Measurements from ENCODE around the gene RBM6.
"Not testable (repeated sequence)": the region's sequence is repeated elsewhere in the genome, so short reads cannot be mapped to it uniquely, and the experiment has no call there.

RBM6 gene

GRCh38 chr3:49914906-49915305, 25.0 kb upstream of the RBM6 start:
- DNase-seq = no peak

GRCh38 chr3:49916686-49917085, 23.3 kb upstream of the RBM6 start:
- no peak for DNase-seq

DNA sequence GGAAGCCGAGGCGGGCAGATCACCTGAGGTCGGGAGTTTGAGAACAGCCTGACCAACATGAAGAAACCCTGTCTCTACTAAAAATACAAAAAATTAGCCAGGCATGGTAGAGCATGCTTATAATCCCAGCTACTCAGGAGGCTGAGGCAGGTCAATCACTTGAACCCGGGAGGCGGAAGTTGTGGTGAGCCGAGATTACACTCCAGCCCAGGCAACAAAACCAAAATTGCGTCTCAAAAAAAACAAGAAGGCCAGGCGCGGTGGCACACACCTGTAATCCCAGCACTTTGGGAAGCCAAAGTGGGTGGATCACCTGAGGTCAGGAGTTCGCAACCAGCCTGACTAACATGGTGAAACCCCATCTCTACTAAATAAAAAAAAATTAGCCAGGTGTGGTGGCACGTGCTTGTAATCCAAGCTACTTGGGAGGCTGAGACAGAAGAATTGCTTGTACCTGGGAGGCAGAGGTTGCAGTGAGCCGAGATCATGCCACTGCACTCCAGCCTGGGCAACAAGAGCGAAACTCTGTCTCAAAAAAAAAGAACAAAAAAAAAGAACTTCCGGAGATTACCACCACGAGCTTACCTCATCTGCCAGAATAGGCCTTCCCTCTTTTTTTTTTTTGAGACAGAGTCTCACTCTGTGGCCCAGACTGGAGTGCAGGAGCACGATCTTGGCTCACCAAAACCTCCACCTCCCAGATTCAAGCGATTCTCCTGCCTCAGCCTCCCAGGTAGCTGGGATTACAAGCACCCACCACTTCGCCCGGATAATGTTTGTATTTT, 22.0 kb upstream of the RBM6 start:
- not testable (repeated sequence) for DNase-seq

GRCh38 chr3:49924683-49925082, 15.3 kb upstream of the RBM6 start:
- DNase-seq = no peak

DNA sequence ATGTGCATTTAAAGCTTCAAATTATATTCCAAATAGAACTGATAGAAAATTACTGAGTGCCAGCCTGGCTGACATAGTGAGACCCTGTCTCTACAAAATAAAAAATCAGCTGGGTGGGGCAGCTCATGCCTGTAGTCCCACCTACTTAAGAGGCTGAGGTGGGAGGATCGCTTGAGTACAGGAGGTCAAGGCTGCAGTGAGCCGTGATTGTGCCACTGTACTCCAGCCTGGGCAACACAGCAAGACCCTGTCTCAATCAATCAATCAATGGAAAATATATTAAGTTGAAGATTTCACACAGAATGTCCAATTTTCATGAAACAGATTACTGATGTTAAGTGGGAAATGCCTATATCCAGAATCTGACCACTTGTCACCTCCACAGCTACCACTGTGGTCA, 14.5 kb upstream of the RBM6 start:
- DNase-seq = no peak

DNA sequence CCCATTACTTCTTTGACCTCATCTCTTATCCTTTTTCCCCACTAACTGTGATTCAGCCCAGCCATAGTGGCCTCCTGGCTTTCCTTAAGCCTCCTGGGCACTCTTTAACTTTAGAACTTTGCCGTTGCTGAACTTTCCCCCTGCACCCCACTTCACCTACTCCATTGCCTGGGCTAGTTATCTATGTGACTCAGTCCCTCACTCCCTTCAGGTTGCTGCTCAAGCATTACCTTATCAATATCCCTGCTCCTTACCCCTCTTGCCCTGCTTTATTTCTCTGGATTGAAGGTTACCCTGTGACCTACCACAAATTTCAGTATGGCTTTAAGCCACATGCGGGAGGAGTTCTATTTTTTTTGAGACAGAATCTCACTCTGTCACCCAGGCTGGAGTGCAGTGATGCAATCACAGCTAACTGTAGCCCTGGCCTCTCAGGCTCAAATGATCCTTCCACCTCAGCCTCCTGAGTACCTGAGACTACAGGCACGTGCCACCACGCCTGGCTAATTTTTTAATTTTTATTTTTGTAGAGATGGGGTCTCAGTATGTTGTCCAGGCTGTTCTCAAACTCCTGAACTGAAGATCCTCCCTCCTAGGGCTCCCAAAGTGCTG, 13.7 kb upstream of the RBM6 start:
- no peak for DNase-seq

DNA sequence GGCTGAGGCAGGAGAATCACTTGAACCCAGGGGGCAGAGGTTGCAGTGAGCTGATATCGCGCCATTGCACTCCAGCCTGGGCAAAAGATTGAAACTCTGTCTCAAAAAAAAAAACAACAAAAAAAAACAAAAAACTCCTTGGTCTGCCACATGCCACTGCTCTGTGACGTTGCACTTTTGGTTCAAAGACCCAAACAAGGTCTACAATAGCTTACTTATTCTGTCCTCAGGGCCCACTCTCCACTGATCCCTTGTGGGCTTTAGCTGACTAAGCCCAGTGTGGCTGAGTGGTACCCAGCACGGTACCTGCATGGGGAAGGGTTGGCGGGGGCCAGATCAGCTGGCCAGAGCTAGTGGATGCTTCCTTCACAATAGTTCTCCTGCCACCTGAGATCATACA, 12.2 kb upstream of the RBM6 start:
- no peak for DNase-seq

DNA sequence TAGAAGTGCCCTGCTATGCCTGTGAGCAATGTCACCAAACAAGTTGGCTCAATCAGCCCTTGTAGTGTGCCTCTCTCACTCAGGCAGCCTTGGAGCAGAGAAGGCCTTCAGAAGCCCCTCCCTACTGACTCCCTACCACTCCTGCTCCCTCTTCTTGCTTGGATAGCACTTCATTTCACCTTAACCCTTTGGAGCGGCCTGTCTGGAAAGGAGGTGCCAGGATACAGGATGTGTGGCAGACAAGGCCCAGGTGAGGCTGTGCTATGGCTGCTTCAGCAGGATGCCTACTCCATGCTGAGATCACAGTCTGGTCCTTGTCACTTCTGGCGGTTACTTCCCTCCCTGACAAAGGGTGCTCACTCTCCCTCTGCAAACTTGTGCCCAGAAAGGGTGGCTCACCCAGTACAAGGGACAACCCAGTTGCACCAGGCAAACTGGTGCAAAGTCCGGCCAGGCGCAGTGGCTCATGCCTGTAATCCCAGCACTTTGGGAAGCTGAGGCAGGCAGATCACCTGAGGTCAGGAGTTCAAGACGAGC, 11.4 kb upstream of the RBM6 start:
- no peak for DNase-seq

GRCh38 chr3:49929291-49930167, 10.4 kb upstream of the RBM6 start, which contains the start of gene MON1A:
TSS of gene MON1A (minus strand) at chr3:49929811. CDS start at chr3:49913346, 16,465 bp downstream.
- DNase-seq = peak; percentile 97

DNA sequence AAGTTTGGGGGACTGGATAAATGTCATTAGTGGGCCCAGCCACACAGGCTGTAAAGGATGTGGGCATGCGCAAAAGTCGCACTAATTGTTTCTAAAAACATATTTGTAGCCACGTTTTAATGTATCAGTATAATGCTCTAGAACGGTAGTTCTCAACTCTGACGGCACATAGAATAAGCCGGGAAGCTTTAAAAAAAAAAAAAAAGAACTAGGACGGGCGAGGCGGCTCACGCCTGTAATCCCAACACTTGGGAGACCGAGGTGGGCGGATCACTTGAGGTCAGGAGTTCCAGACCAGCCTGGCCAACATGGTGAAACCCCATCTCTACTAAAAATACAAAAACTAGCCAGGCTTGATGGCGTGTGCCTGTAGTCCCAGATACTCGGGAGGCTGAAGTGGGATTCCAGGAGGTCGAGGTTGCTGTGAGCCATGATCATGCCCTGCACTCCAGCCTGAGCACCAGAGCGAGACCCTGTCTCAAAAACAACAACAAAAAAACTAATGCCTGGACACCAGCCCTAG, 9.7 kb upstream of the RBM6 start:
- DNase-seq = no peak

DNA sequence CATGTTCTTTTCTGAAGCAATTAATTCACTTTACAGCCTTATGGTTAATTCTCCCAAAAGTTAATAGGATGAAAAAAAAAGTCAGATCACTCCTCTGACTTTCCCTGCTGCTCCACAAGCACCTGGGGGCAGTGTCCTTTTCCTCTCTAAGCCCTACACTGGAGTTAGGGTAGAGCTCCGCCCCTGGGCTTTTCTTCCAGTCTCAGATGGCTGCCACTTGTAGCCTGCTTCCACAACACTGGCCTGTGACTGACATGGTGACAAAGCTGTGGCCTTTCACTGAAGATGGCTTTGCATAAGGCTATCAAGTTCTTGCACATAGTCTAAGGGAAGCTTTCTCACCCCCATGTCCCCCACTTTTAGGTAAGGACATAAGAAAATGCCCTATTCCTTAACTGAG, 9.0 kb upstream of the RBM6 start:
- no peak for DNase-seq

DNA sequence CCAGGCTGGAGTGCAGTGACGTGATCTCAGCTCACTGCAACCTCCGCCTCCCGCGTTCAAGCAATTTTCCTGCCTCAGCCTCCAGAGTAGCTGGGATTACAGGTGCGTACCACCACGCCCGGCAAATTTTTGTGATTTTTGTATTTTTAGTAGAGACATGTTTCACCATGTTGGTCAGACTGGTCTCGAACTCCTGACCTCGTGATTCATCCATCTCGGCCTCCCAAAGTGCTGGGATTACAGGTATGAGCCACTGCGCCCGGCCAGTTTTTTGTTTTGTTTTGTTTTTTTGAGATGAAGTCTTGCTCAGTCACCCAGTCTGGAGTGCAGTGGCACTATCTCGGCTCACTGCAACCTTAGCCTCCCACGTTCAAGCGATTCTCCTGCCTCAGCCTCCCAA, 7.7 kb upstream of the RBM6 start:
- not testable (repeated sequence) for DNase-seq

DNA sequence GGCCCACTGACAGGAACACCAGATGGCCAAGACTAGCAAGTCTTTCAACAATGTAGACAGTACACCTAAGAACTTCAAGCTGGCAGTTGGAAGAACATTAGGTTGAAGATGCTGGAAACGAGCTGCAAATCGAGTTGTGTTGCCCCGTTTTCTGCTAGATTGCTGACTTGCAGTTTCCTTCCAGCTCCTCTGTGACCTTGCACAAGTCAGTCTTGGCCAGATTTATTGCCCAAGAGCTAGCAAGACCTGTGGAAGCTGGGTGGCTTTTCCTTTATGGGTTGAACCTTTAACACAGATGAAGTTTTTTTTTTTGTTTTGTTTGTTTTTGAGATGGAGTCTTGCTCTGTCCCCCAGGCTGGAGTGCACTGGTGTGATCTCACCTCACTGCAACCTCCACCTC, 2.9 kb upstream of the RBM6 start:
- DNase-seq = no peak

GRCh38 chr3:49940667-49941249, 808 bp downstream of the RBM6 start:
- no peak for DNase-seq

DNA sequence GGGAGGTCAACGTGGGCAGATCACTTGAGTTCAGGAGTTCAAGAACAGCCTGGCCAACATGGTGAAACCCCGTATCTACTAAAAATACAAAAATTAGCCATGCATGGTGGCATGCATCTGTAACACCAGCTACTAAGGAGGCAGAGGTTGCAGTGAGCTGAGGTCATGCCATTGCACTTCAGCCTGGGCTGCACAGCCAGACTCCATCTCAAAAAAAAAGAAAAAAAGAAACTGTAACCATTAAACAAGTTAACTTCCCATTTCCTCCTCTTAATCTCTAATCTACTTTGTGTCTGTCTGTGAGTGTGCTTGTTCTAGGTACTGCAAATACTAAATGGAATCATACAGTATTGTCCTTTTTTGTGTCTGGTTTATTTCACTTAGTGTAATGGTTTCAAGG, 2.7 kb downstream of the RBM6 start:
- DNase-seq = no peak

DNA sequence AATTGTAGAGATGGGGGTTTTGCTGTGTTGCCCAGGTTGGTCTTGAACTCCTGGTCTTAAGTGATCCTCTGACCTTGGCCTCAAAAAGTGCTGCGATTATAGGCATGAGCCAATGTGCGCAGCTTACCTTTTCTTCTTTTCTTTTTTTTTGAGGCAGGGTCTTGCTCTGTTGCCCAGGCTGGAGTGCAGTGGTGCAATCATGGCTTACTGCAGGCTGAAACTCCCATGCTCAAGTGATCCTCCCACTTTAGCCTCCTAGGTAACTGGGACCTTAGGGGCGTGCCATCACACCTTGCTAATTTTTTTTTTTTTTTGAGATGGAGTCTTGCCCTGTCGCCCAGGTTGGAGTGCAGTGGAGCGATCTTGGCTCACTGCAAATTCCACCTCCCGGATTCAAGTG, 13.0 kb downstream of the RBM6 start:
- DNase-seq = no peak

GRCh38 chr3:49955636-49956035, 15.7 kb downstream of the RBM6 start:
- DNase-seq = no peak

- DNase-seq = no peak
Observed at GRCh38 chr3:49966233-49966942, 26.4 kb downstream of the RBM6 start.

DNA sequence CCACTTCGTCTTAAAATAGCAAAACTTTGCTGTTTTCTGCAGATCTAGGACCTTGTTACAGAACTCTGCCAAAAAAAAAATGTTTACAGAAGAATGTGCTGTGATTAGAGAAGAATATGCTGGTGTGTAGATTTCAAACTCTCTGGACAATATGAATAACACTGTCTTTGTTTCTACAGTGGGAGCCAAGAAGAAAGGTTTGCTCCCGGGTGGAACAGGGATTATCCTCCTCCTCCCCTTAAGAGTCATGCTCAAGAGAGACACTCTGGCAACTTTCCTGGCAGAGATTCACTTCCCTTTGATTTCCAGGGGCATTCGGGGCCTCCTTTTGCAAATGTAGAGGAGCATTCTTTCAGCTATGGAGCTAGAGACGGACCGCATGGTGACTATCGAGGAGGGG, 27.3 kb downstream of the RBM6 start:
- DNase-seq = no peak

DNA sequence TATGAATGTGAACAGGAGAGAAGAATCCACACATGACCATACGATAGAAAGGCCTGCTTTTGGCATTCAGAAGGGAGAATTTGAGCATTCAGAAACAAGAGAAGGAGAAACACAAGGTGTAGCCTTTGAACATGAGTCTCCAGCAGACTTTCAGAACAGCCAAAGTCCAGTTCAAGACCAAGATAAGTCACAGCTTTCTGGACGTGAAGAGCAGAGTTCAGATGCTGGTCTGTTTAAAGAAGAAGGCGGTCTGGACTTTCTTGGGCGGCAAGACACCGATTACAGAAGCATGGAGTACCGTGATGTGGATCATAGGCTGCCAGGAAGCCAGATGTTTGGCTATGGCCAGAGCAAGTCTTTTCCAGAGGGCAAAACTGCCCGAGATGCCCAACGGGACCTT, 28.4 kb downstream of the RBM6 start:
- no peak for DNase-seq

DNA sequence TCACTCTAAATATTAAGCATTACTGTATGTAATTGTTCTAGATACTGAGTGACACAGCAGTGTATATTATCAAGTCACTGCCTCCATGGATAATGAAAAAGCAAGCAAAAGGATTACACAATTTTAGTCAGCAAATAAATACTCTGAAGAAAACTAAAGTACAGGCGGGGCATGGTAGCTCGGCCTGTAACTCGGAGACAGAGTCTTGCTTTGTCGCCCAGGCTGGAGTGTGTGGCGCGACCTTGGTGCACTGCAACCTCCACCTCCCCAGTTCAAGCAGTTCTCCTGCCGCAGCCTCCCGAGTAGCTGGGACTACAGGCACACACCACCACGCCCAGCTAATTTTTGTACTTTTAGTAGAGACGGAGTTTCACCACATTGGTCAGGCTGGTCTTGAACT, 32.7 kb downstream of the RBM6 start:
- DNase-seq = no peak

GRCh38 chr3:49976942-49977341, 37.0 kb downstream of the RBM6 start:
- DNase-seq = no peak

All from stimulated activated CD4-positive, alpha-beta T cell treated with anti-CD3 and anti-CD28 coated beads, Interleukin-15, amount 100 ng/mL, for 24 hours (primary cell).